GM12878 (cell line): Measurements from ENCODE around the gene SSH2. TPM values are rescaled to one million over a fixed set of nuclear protein-coding genes. Genes with fewer than 3 reads are reported as not detected.

Experiments used
- ATAC-seq: fragments of 200-7000 bp; cut with Tn5 transposase; 3 replicates; pipeline ENCODE4 v1.9.1; 2020; ENCODE audit warnings: mild to moderate bottlenecking, moderate library complexity
- BruUV-seq: library from RNA; stranded (reverse); fragments of 400-500 nt; replicated peaks from 2 replicates; lab custom pipeline; 2021; lab: Mats Ljungman, UMichigan
- CTCF ChIA-PET: fragments of 300-600 bp; sonication (Branson Sonifier 250); formaldehyde crosslinking; extraction: SDS; loops from one replicate; lab custom pipeline; 2021; ENCODE audit warnings: inconsistent platforms; lab: Yijun Ruan, JAX
- POLR2A ChIA-PET: fragments of 350-600 bp; formaldehyde crosslinking; extraction: SDS; loops from one replicate; lab custom pipeline; 2021; ENCODE audit warnings: inconsistent platforms; lab: Charles Lee
- RAD21 ChIA-PET: fragments of 300-600 bp; sonication (Branson Sonifier 250); formaldehyde crosslinking; loops from one replicate; lab custom pipeline; 2023; ENCODE audit warnings: antibody characterized with exemption; ENCODE audit not compliant: unreplicated experiment; lab: Charles Lee
- SMC1A ChIA-PET: fragments of 300-600 bp; sonication (Branson Sonifier 250); formaldehyde crosslinking; loops from one replicate; lab custom pipeline; 2023; ENCODE audit not compliant: unreplicated experiment, uncharacterized antibody; lab: Charles Lee
- DNase-seq: peaks from one replicate; pipeline ENCODE4 v3.0.0-alpha.2; 2011; ENCODE audit warnings: low read depth, low spot score
- FAIRE-seq: peaks from 3 replicates; lab custom pipeline; 2011; peaks lifted over from hg19 to GRCh38; lab: Jason Lieb, UNC
- H2AFZ ChIP-seq: 2 replicates; pipeline ENCODE4 v1.6.0; 2011; ENCODE audit warnings: low read depth, low read length, control low read depth; ENCODE audit not compliant: control insufficient read depth
- H3K27ac ChIP-seq: 2 replicates; pipeline ENCODE4 v1.5.1; 2011; ENCODE audit warnings: control low read depth; ENCODE audit not compliant: control insufficient read depth, insufficient read depth
- H3K27me3 ChIP-seq, 2 experiments: replicated peaks in 1 of 2; 2 replicates each; pipeline versions ENCODE4 v1.6.0 to v1.6.1; 2011; ENCODE audit warnings: low read length in 1 of 2; ENCODE audit not compliant: control insufficient read depth in 2 of 2, insufficient read depth in 2 of 2
- H3K36me3 ChIP-seq, 2 experiments: 2 replicates each; pipeline ENCODE4 v1.5.1; 2011; ENCODE audit warnings: low read length in 1 of 2; ENCODE audit not compliant: control insufficient read depth in 2 of 2, insufficient read depth in 2 of 2
- H3K4me1 ChIP-seq: 2 replicates; pipeline ENCODE4 v1.6.1; 2011; ENCODE audit warnings: mild to moderate bottlenecking, low read length, moderate library complexity, mixed read lengths; ENCODE audit not compliant: control insufficient read depth, insufficient read depth
- H3K4me2 ChIP-seq: 2 replicates; pipeline ENCODE4 v1.6.0; 2011; ENCODE audit warnings: control low read depth; ENCODE audit not compliant: control insufficient read depth, insufficient read depth
- H3K4me3 ChIP-seq: fragments of 200-600 bp; sonication (generic); 2 replicates; pipeline ENCODE4 v1.5.1; 2016
- H3K79me2 ChIP-seq: 2 replicates; pipeline ENCODE4 v1.6.0; 2011; ENCODE audit warnings: low read length; ENCODE audit not compliant: control insufficient read depth, insufficient read depth
- H3K9ac ChIP-seq: 2 replicates; pipeline ENCODE4 v1.8.0; 2011; ENCODE audit warnings: low read length, control low read depth, mixed read lengths; ENCODE audit not compliant: control insufficient read depth, insufficient read depth
- H3K9me3 ChIP-seq: replicated peaks from 3 replicates; pipeline ENCODE4 v1.5.1; 2011; ENCODE audit warnings: mild to moderate bottlenecking, low read length; ENCODE audit not compliant: control insufficient read depth, insufficient read depth
- H4K20me1 ChIP-seq: 2 replicates; pipeline ENCODE4 v1.6.0; 2011; ENCODE audit not compliant: control insufficient read depth, insufficient read depth
- CBX3 ChIP-seq: fragments of 200-600 bp; sonication (generic); IDR thresholded peaks from 2 replicates; pipeline ENCODE4 v1.6.1; 2016; ENCODE audit warnings: low read depth, borderline replicate concordance
- CHD4 ChIP-seq: fragments of 200-600 bp; sonication (generic); IDR thresholded peaks from 2 replicates; pipeline ENCODE4 v1.6.1; 2016; ENCODE audit warnings: mild to moderate bottlenecking
- CREB1 ChIP-seq: IDR thresholded peaks from 2 replicates; pipeline ENCODE4 v1.6.1; 2012; ENCODE audit warnings: low read depth, mild to moderate bottlenecking, inconsistent platforms
- HCFC1 ChIP-seq: fragments of 150-350 bp; IDR thresholded peaks from 2 replicates; pipeline ENCODE4 v1.6.1; 2014; ENCODE audit warnings: low read length
- JUNB ChIP-seq: IDR thresholded peaks from 2 replicates; pipeline ENCODE4 v1.6.1; 2016; ENCODE audit warnings: antibody characterized with exemption, mild to moderate bottlenecking
- JUND ChIP-seq: IDR thresholded peaks from 2 replicates; pipeline ENCODE4 v1.6.1; 2012; ENCODE audit warnings: low read depth, mild to moderate bottlenecking, low read length, improper control_type of control experiment, moderate library complexity
- MEF2B ChIP-seq: fragments of 450-650 bp; IDR thresholded peaks from 2 replicates; pipeline ENCODE4 v1.6.1; 2018; ENCODE audit warnings: mild to moderate bottlenecking, moderate library complexity; ENCODE audit not compliant: partially characterized antibody, poor library complexity, severe bottlenecking
- PAX5 ChIP-seq: IDR thresholded peaks from 2 replicates; pipeline ENCODE4 v1.6.1; 2011; ENCODE audit warnings: low read depth, low read length, borderline replicate concordance
- PML ChIP-seq: IDR thresholded peaks from 2 replicates; pipeline ENCODE4 v1.6.1; 2012; ENCODE audit warnings: low read length, inconsistent platforms
- RCOR1 ChIP-seq: conservative IDR thresholded peaks from 2 replicates; pipeline ENCODE4 v1.6.1; 2012; ENCODE audit warnings: low read depth, low read length, improper control_type of control experiment
- RELB ChIP-seq: fragments of 450-650 bp; IDR thresholded peaks from 2 replicates; pipeline ENCODE4 v1.6.1; 2017; ENCODE audit warnings: low read depth, mild to moderate bottlenecking, moderate library complexity
- RFX5 ChIP-seq: IDR thresholded peaks from 2 replicates; pipeline ENCODE4 v1.6.1; 2011; ENCODE audit warnings: low read depth, low read length, improper control_type of control experiment
- SMC3 ChIP-seq: IDR thresholded peaks from 2 replicates; pipeline ENCODE4 v1.6.1; 2011; ENCODE audit warnings: low read length, improper control_type of control experiment, borderline replicate concordance
- SRF ChIP-seq, 2 experiments: IDR thresholded peaks; 2 replicates each; pipeline ENCODE4 v1.6.1; 2011; ENCODE audit warnings: low read depth in 2 of 2, low read length in 2 of 2, mild to moderate bottlenecking in 1 of 2, moderate library complexity in 1 of 2
- SUZ12 ChIP-seq: fragments of 200-600 bp; sonication (generic); IDR thresholded peaks from one replicate; pipeline ENCODE4 v1.6.1; 2018; ENCODE audit warnings: antibody characterized with exemption, mild to moderate bottlenecking; ENCODE audit not compliant: unreplicated experiment
- ZNF622 ChIP-seq: fragments of 450-650 bp; IDR thresholded peaks from 2 replicates; pipeline ENCODE4 v1.6.1; 2017; ENCODE audit warnings: mild to moderate bottlenecking, inconsistent platforms
- WGBS: methylation state at CpG from one replicate; pipeline ENCODE4 v1.1.6; 2016; ENCODE audit warnings: low lambda C conversion rate; ENCODE audit not compliant: insufficient replicate concordance, insufficient coverage; ENCODE audit errors: missing lambda C conversion rate; 5-methylcytosine and 5-hydroxymethylcytosine counted together
- in situ Hi-C: fragments of 300-500 bp; cut with MboI; formaldehyde crosslinking; loops from 9 replicates; pipeline ENCODE4 v1.14.3; 2018; ENCODE audit warnings: mixed read lengths
- intact Hi-C: fragments of 100-400 bp; cut with micrococcal nuclease; formaldehyde crosslinking; loops from one replicate; pipeline ENCODE4 v1.14.2; 2022; ENCODE audit not compliant: unreplicated experiment
- polyA plus RNA-seq, 11 experiments: library from polyadenylated mRNA; depleted of rRNA in 4 of 11; unstranded in 6 of 11; stranded (reverse) in 5 of 11; fragments of >200 nt; fragmentation: Nextera tagmentation in 4 of 11; fragmentation: Illumina TruSeq in 1 of 11; extraction: Ambion mirVana in 4 of 11; extraction: Trizol in 1 of 11; gene quantifications; 1 replicate in 1 of 11; 2 replicates in 10 of 11; pipeline versions ENCODE4 v1.2.1 to v1.2.3, GENCODE V29; 2011 to 2016; ENCODE audit warnings: inconsistent platforms in 2 of 11, missing spikeins in 2 of 11, low read depth in 1 of 11
- total RNA-seq, 4 experiments: library from RNA; depleted of rRNA in 3 of 4; stranded (reverse); fragments of >200 nt in 3 of 4; fragmentation: Illumina TruSeq in 1 of 4; extraction: Trizol in 1 of 4; gene quantifications; 2 replicates each; pipeline versions ENCODE4 v1.2.1 to v1.2.3, GENCODE V29; 2013 to 2021
- TF ChIP-seq, protein P1 (sequence below): IDR thresholded peaks from 2 replicates; pipeline ENCODE4 v1.6.1; 2012; ENCODE audit warnings: low read length, inconsistent platforms
- TF ChIP-seq, protein P2 (sequence below): fragments of 450-650 bp; IDR thresholded peaks from 2 replicates; pipeline ENCODE4 v1.6.1; 2016; ENCODE audit warnings: mild to moderate bottlenecking
- TF ChIP-seq, protein P3 (sequence below): fragments of 450-650 bp; IDR thresholded peaks from 2 replicates; pipeline ENCODE4 v1.6.1; 2016; ENCODE audit warnings: mild to moderate bottlenecking

The SSH2 gene
- total and polyA plus RNA-seq, 10 of the 15 experiments (the other 5 are each of a cell fraction or from before 2014, with no cell fraction given) = 9.3 to 65.9 (median 34.0) TPM

GRCh38 chr17:29620779-29621500, 309.1 kb downstream of the SSH2 start:
- FAIRE-seq = no peak

More at GRCh38 chr17:29620779-29621500, 309.1 kb downstream of the SSH2 start:
- Histone ChIP-seq H3K79me2 (no peaks in the 10 kb centered on the region), H4K20me1 (peaks cover 3% of the 10 kb centered on the region; the same call in 1 of the 2 replicates), H3K9me3 (no peaks in the 10 kb centered on the region; the same call in 2 of the 3 replicates), H3K27me3 (peaks cover 4 to 6% of the 10 kb centered on the region in 2 experiments; a peak in 3 of 4 replicates), H3K4me3 (no peak overlapping the region), H3K36me3 (no peaks in the 10 kb centered on the region), H3K27ac (no peak overlapping the region), H3K9ac (no peak overlapping the region), H3K4me2 (no peak overlapping the region), H2AFZ (no peak overlapping the region), H3K4me1 (peaks cover 27% of the 10 kb centered on the region)
- SMC1A ChIA-PET = interaction anchor here (0.6 to 1.2 kb wide), 6 partner anchors 34 to 251 kb away, joined by 3 to 5 read pairs (median 3); no protein-coding TSS in a partner anchor
- BruUV-seq = no TSS peak
- WGBS = 96% methylated on average over 11 of the region's 12 CpGs
- RAD21 ChIA-PET = interaction anchor here (0.9 to 2.3 kb wide), 2 partner anchors 158 to 472 kb away, joined by 3 to 8 read pairs; no protein-coding TSS in a partner anchor
- TF ChIP-seq HCFC1 = no peak
- TF ChIP-seq PAX5 = no peak
- no peak for TF ChIP-seq CBX3
- TF ChIP-seq, protein P1, sequence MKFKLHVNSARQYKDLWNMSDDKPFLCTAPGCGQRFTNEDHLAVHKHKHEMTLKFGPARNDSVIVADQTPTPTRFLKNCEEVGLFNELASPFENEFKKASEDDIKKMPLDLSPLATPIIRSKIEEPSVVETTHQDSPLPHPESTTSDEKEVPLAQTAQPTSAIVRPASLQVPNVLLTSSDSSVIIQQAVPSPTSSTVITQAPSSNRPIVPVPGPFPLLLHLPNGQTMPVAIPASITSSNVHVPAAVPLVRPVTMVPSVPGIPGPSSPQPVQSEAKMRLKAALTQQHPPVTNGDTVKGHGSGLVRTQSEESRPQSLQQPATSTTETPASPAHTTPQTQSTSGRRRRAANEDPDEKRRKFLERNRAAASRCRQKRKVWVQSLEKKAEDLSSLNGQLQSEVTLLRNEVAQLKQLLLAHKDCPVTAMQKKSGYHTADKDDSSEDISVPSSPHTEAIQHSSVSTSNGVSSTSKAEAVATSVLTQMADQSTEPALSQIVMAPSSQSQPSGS = no peak
- no peak for TF ChIP-seq MEF2B
- no peak for TF ChIP-seq CHD4
- TF ChIP-seq SRF (IDR thresholded peaks at IDR 0.05; ENCODE audit: low read depth in 2 of 2, low read length in 2 of 2) = no peak
- TF ChIP-seq, protein P2, sequence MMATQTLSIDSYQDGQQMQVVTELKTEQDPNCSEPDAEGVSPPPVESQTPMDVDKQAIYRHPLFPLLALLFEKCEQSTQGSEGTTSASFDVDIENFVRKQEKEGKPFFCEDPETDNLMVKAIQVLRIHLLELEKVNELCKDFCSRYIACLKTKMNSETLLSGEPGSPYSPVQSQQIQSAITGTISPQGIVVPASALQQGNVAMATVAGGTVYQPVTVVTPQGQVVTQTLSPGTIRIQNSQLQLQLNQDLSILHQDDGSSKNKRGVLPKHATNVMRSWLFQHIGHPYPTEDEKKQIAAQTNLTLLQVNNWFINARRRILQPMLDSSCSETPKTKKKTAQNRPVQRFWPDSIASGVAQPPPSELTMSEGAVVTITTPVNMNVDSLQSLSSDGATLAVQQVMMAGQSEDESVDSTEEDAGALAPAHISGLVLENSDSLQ = no peak
- no peak for TF ChIP-seq RFX5
- TF ChIP-seq JUND = no peak
- no peak for TF ChIP-seq SUZ12
- no peak for TF ChIP-seq RCOR1
- TF ChIP-seq, protein P3, sequence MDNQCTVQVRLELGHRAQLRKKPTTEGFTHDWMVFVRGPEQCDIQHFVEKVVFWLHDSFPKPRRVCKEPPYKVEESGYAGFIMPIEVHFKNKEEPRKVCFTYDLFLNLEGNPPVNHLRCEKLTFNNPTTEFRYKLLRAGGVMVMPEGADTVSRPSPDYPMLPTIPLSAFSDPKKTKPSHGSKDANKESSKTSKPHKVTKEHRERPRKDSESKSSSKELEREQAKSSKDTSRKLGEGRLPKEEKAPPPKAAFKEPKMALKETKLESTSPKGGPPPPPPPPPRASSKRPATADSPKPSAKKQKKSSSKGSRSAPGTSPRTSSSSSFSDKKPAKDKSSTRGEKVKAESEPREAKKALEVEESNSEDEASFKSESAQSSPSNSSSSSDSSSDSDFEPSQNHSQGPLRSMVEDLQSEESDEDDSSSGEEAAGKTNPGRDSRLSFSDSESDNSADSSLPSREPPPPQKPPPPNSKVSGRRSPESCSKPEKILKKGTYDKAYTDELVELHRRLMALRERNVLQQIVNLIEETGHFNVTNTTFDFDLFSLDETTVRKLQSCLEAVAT = no peak
- TF ChIP-seq CREB1 = no peak
- no peak for TF ChIP-seq PML
- TF ChIP-seq JUNB = no peak
- no peak for TF ChIP-seq ZNF622
- no peak for TF ChIP-seq RELB
- no peak for TF ChIP-seq SMC3
- CTCF ChIA-PET = interaction anchor here (0.6 to 5.9 kb wide), 6 partner anchors 40 to 310 kb away, joined by 3 to 114 read pairs (median 4); no protein-coding TSS in a partner anchor
- intact Hi-C loops = loop anchor here (5.0 kb wide), 1 partner anchor 51 kb away; no protein-coding TSS in a partner anchor
- ATAC-seq = no peak
- in situ Hi-C loops = no loop called here
- no peak for DNase-seq
- POLR2A ChIA-PET = no interaction called here
